ENCODE data around the gene DNAJC1. TPM values are rescaled to one million over a fixed set of nuclear protein-coding genes. Genes with fewer than 3 reads are reported as not detected.

DNAJC1 gene
- total RNA-seq, 4 donors from 2014 or later: 37.1 to 41.7 (median 40.1) TPM

DNA sequence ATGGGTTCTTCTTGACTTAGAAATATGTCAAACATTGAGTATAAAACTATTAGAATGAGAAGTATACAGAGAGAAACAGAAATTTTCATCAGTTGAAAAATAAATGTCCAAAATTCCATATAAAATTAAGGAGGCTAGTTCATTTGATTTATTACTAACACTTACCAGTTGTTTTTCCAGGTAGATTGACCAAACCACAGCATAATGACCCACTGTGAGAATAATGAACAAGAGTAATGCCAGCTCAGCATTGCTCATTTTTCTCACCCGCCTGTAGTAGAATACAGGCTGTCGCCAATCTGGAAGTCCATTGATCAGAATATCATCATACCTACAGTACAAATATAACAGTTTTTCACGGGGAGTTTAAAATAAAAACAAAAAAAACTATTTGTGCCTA, 82.9 kb downstream of the DNAJC1 start:
- DNase-seq: no peak
- Histone ChIP-seq H3K4me3 (no peak overlapping the region), H3K27me3 (no peaks in the 10 kb centered on the region), H3K36me3 (no peaks in the 10 kb centered on the region), H3K27ac (no peak overlapping the region), H3K9me3 (no peaks in the 10 kb centered on the region), H3K4me1 (no peaks in the 10 kb centered on the region)
- TF ChIP-seq, protein P1, sequence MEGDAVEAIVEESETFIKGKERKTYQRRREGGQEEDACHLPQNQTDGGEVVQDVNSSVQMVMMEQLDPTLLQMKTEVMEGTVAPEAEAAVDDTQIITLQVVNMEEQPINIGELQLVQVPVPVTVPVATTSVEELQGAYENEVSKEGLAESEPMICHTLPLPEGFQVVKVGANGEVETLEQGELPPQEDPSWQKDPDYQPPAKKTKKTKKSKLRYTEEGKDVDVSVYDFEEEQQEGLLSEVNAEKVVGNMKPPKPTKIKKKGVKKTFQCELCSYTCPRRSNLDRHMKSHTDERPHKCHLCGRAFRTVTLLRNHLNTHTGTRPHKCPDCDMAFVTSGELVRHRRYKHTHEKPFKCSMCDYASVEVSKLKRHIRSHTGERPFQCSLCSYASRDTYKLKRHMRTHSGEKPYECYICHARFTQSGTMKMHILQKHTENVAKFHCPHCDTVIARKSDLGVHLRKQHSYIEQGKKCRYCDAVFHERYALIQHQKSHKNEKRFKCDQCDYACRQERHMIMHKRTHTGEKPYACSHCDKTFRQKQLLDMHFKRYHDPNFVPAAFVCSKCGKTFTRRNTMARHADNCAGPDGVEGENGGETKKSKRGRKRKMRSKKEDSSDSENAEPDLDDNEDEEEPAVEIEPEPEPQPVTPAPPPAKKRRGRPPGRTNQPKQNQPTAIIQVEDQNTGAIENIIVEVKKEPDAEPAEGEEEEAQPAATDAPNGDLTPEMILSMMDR (IDR thresholded peaks at IDR 0.05): no peak
- TF ChIP-seq POLR2A (IDR thresholded peaks at IDR 0.05): no peak

DNA sequence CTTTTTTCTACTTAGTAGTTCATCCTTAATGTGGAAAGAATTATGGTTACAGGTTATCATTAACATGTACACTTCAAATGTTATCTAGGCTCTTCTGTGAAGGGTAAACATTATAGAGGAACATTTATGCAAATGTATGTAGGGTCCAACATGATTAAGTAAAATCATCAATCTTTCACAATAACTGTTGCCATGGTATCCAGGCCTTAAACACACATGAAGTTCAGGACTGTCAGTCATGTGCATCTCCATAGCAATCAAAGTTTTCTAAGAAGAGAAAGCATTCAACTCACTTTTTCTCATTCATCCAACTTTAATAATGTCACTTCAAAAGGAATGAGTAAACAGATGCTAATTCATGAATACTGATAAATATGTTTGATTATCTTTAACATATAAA, 83.6 kb downstream of the DNAJC1 start:
- Histone ChIP-seq H3K9me3 (no peaks in the 10 kb centered on the region), H3K4me1 (no peaks in the 10 kb centered on the region), H3K4me3 (no peak overlapping the region), H3K27ac (no peak overlapping the region), H3K36me3 (no peaks in the 10 kb centered on the region), H3K27me3 (no peaks in the 10 kb centered on the region)
- no peak for DNase-seq
- TF ChIP-seq, protein P1 (IDR thresholded peaks at IDR 0.05): no peak
- no peak for TF ChIP-seq POLR2A (IDR thresholded peaks at IDR 0.05)

DNA sequence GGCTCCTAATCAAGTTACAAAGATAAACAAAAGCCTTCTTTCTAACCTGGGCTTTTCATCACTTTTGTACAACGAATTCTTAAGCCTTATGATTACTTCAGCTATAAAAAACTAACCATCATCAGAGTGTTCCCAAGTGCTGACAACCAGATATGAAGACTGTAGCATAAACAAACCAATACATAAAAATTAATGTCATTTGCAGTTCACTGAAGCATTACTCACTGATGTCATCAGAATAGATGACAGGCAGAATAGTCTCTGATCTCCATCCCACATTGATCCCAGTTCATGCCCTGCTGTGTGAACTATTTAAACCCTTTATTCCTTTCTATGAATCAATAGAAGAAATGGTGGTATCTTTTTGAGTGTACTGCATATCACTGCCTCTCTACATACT, 84.4 kb downstream of the DNAJC1 start:
- Histone ChIP-seq H3K4me1 (no peaks in the 10 kb centered on the region), H3K9me3 (no peaks in the 10 kb centered on the region), H3K36me3 (no peaks in the 10 kb centered on the region), H3K27me3 (no peaks in the 10 kb centered on the region), H3K27ac (no peak overlapping the region), H3K4me3 (no peak overlapping the region)
- no peak for DNase-seq
- TF ChIP-seq, protein P1 (IDR thresholded peaks at IDR 0.05): no peak
- no peak for TF ChIP-seq POLR2A (IDR thresholded peaks at IDR 0.05)

GRCh38 chr10:21912625-21913024, 90.9 kb downstream of the DNAJC1 start:
- Histone ChIP-seq H3K27ac (no peak overlapping the region), H3K4me1 (no peaks in the 10 kb centered on the region), H3K27me3 (no peaks in the 10 kb centered on the region), H3K4me3 (no peak overlapping the region), H3K9me3 (no peaks in the 10 kb centered on the region), H3K36me3 (no peaks in the 10 kb centered on the region)
- DNase-seq: no peak
- TF ChIP-seq, protein P1 (IDR thresholded peaks at IDR 0.05): no peak
- TF ChIP-seq POLR2A (IDR thresholded peaks at IDR 0.05): no peak

DNA sequence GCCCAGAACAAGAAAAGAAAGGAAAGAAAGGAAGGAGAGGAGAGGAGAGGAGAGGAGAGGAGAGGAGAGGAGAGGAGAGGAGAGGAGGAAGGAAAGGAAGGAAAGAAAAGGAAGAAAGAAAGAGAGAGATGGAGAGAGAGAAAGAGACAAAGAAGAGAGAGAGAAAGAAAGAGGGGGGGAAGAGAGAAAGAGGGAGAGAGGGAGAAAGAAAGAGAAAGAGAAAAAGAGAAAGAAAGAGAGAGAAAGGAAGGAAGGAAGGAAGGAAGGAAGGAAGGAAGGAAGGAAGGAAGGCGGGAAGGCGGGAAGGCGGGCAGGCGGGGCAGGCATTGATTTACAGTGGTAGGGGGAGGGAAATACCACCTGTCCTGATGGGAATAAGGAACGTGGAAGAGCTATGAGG, 92.7 kb downstream of the DNAJC1 start:
- no peak overlapping the region for H3K4me3 ChIP-seq
- H3K4me1 ChIP-seq: no peaks in the 10 kb centered on the region
- no peaks in the 10 kb centered on the region for H3K9me3 ChIP-seq
- no peaks in the 10 kb centered on the region for H3K36me3 ChIP-seq
- TF ChIP-seq, protein P1 (IDR thresholded peaks at IDR 0.05): no peak
- no peak for TF ChIP-seq POLR2A (IDR thresholded peaks at IDR 0.05)
- no peak overlapping the region for H3K27ac ChIP-seq
- H3K27me3 ChIP-seq: no peaks in the 10 kb centered on the region
- no peak for DNase-seq

- TF ChIP-seq, protein P1 (IDR thresholded peaks at IDR 0.05): no peak
- TF ChIP-seq POLR2A (IDR thresholded peaks at IDR 0.05): no peak
- Histone ChIP-seq H3K4me1 (no peaks in the 10 kb centered on the region), H3K36me3 (peaks cover 0 to 5% (median 0%) of the 10 kb centered on the region in 3 donors), H3K4me3 (no peak overlapping the region), H3K27me3 (no peaks in the 10 kb centered on the region), H3K9me3 (no peaks in the 10 kb centered on the region), H3K27ac (no peak overlapping the region)
- DNase-seq: no peak
Observed at GRCh38 chr10:21907436-21907835, 96.1 kb downstream of the DNAJC1 start.
